ENCODE data around the gene CD207.

DNA sequence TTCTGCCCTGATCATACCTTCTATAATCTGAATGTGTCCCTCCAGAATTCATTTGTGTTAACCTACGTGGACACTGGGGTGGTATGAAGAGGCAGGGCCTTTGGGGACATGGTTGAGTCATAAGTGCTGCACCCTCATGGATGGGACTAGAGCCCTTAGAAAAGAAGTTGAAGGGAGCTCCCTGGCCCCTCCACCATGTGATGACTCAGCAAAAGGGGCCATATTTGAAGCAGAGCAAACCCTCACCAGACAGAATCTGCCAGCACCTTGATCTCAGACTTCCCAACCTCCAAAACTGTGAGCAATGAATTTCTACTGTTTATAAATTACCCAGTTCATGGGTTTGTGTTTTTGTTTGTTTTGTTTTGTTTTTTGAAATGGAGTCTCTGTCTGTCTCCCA is 33.4 kb upstream of the CD207 start:
- TF ChIP-seq, protein P1, sequence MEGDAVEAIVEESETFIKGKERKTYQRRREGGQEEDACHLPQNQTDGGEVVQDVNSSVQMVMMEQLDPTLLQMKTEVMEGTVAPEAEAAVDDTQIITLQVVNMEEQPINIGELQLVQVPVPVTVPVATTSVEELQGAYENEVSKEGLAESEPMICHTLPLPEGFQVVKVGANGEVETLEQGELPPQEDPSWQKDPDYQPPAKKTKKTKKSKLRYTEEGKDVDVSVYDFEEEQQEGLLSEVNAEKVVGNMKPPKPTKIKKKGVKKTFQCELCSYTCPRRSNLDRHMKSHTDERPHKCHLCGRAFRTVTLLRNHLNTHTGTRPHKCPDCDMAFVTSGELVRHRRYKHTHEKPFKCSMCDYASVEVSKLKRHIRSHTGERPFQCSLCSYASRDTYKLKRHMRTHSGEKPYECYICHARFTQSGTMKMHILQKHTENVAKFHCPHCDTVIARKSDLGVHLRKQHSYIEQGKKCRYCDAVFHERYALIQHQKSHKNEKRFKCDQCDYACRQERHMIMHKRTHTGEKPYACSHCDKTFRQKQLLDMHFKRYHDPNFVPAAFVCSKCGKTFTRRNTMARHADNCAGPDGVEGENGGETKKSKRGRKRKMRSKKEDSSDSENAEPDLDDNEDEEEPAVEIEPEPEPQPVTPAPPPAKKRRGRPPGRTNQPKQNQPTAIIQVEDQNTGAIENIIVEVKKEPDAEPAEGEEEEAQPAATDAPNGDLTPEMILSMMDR (IDR thresholded peaks at IDR 0.05; ENCODE audit: low read depth, low read length) = no peak
- TF ChIP-seq MYC (IDR thresholded peaks at IDR 0.05; ENCODE audit: low read depth, low read length) = no peak
- TF ChIP-seq, protein P2, sequence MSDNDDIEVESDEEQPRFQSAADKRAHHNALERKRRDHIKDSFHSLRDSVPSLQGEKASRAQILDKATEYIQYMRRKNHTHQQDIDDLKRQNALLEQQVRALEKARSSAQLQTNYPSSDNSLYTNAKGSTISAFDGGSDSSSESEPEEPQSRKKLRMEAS (IDR thresholded peaks at IDR 0.05; ENCODE audit: low read depth, low read length) = no peak
